HepG2 (cell line): Measurements from ENCODE around the gene PPP4C. TPM values are rescaled to one million over a fixed set of nuclear protein-coding genes. Genes with fewer than 3 reads are reported as not detected.

ENCODE experiments used
- ARID2 ChIP-seq: sonication (generic); formaldehyde crosslinking; IDR thresholded peaks from 2 replicates; pipeline ENCODE4 v1.8.1; 2022; ENCODE audit warnings: mild to moderate bottlenecking, missing genetic modification reagents, borderline replicate concordance
- KLF11 ChIP-seq: IDR thresholded peaks from 2 replicates; pipeline ENCODE4 v1.6.1; 2016; ENCODE audit warnings: missing compliant biosample characterization
- MAFF ChIP-seq: IDR thresholded peaks from 2 replicates; pipeline ENCODE4 v1.6.1; 2011; ENCODE audit warnings: low read depth, low read length, improper control_type of control experiment
- MIXL1 ChIP-seq: IDR thresholded peaks from 2 replicates; pipeline ENCODE4 v1.6.1; 2016
- THAP8 ChIP-seq: sonication (generic); formaldehyde crosslinking; IDR thresholded peaks from 2 replicates; pipeline ENCODE4 v1.5.1; 2020; ENCODE audit warnings: missing genetic modification reagents, mild to moderate bottlenecking, borderline replicate concordance
- TP53 ChIP-seq: sonication (generic); formaldehyde crosslinking; conservative IDR thresholded peaks from 2 replicates; pipeline ENCODE4 v1.4.0; 2020; ENCODE audit warnings: missing genetic modification reagents
- TSC22D2 ChIP-seq: sonication (generic); formaldehyde crosslinking; IDR thresholded peaks from 2 replicates; pipeline ENCODE4 v1.5.1; 2020; ENCODE audit warnings: missing genetic modification reagents, mild to moderate bottlenecking, borderline replicate concordance
- ZBTB46 ChIP-seq: sonication (generic); formaldehyde crosslinking; IDR thresholded peaks from 2 replicates; pipeline ENCODE4 v1.4.0; 2020; ENCODE audit warnings: mild to moderate bottlenecking, missing genetic modification reagents, borderline replicate concordance
- ZKSCAN1 ChIP-seq: fragments of 150-350 bp; IDR thresholded peaks from 2 replicates; pipeline ENCODE4 v1.6.1; 2014; ENCODE audit warnings: low read length
- ZNF550 ChIP-seq: sonication (generic); formaldehyde crosslinking; IDR thresholded peaks from 2 replicates; pipeline ENCODE4 v1.4.0; 2020; ENCODE audit warnings: mild to moderate bottlenecking, missing genetic modification reagents, borderline replicate concordance
- ZNF616 ChIP-seq: sonication (generic); formaldehyde crosslinking; IDR thresholded peaks from 2 replicates; pipeline ENCODE4 v1.5.0; 2020; ENCODE audit warnings: low read depth, mild to moderate bottlenecking, missing genetic modification reagents
- ZNF878 ChIP-seq: sonication (generic); formaldehyde crosslinking; IDR thresholded peaks from 2 replicates; pipeline ENCODE4 v1.8.1; 2023; ENCODE audit warnings: mild to moderate bottlenecking, missing genetic modification reagents, moderate library complexity
- polyA plus RNA-seq, 8 experiments: library from polyadenylated mRNA; depleted of rRNA in 3 of 8; stranded (reverse) in 7 of 8; unstranded in 1 of 8; fragments of >200 nt; fragmentation: Illumina TruSeq in 4 of 8; extraction: Trizol in 4 of 8; gene quantifications; 2 replicates each; pipeline versions ENCODE4 v1.2.1 to v1.2.3, GENCODE V29; 2011 to 2016; ENCODE audit warnings: low read depth in 4 of 8, missing spikeins in 1 of 8, mixed read lengths in 1 of 8; ENCODE audit not compliant: insufficient read depth in 1 of 8
- total RNA-seq, 5 experiments: library from RNA; depleted of rRNA; stranded (reverse); fragments of >200 nt; fragmentation: Illumina TruSeq; extraction: Trizol; gene quantifications; 2 replicates each; pipeline ENCODE4 v1.2.3, GENCODE V29; 2016; ENCODE audit warnings: low read depth in 1 of 5
- TF ChIP-seq, protein P1 (sequence below): sonication (generic); formaldehyde crosslinking; IDR thresholded peaks from 2 replicates; pipeline ENCODE4 v1.4.0; 2020; ENCODE audit warnings: missing genetic modification reagents
- TF ChIP-seq, protein P2 (sequence below): sonication (generic); formaldehyde crosslinking; IDR thresholded peaks from 2 replicates; pipeline ENCODE4 v1.5.0; 2020; ENCODE audit warnings: mild to moderate bottlenecking, missing genetic modification reagents
- TF ChIP-seq, protein P3 (sequence below): sonication (generic); formaldehyde crosslinking; IDR thresholded peaks from 2 replicates; pipeline ENCODE4 v1.4.0; 2020; ENCODE audit warnings: mild to moderate bottlenecking, missing genetic modification reagents, borderline replicate concordance

Gene PPP4C
- total and polyA plus RNA-seq, 2 of the 13 experiments (the other 11 are each of a cell fraction or from before 2014, with no cell fraction given) = 176 to 220 TPM

DNA sequence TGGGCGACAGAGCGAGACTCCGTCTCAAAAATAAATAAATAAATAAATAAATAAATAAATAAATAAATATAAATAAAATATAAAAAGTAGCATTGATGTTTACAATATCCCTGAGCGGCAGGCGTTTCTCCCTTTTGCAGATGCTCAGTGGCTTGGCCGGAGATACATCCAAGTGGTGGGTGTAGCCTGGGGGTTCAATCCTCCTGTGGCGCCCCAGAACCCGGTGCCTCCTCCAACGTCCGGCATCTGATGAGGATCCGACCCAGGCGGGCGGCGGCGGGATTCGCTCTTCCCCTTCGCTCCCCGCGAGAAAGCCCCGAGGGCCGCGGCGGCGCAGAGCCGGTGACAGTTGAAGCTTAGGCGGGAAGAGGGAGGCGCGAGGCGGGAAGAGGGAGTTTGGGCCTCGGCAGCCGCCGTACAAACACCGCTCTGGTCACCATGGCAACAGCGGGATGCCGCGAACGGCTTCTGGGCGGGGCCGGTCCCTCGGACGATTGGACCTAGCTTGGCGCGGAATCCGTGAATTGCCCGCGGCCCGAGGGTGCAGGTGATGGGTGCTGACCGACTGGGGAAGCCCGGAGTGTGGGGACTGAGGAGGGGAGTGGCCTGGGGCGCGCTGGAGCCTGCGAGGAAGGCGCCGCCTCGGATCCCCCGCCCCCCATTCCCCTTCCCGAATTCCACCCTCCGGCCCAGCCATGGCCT is 23.0 kb upstream of the PPP4C start (continued):
- TF ChIP-seq, protein P1, sequence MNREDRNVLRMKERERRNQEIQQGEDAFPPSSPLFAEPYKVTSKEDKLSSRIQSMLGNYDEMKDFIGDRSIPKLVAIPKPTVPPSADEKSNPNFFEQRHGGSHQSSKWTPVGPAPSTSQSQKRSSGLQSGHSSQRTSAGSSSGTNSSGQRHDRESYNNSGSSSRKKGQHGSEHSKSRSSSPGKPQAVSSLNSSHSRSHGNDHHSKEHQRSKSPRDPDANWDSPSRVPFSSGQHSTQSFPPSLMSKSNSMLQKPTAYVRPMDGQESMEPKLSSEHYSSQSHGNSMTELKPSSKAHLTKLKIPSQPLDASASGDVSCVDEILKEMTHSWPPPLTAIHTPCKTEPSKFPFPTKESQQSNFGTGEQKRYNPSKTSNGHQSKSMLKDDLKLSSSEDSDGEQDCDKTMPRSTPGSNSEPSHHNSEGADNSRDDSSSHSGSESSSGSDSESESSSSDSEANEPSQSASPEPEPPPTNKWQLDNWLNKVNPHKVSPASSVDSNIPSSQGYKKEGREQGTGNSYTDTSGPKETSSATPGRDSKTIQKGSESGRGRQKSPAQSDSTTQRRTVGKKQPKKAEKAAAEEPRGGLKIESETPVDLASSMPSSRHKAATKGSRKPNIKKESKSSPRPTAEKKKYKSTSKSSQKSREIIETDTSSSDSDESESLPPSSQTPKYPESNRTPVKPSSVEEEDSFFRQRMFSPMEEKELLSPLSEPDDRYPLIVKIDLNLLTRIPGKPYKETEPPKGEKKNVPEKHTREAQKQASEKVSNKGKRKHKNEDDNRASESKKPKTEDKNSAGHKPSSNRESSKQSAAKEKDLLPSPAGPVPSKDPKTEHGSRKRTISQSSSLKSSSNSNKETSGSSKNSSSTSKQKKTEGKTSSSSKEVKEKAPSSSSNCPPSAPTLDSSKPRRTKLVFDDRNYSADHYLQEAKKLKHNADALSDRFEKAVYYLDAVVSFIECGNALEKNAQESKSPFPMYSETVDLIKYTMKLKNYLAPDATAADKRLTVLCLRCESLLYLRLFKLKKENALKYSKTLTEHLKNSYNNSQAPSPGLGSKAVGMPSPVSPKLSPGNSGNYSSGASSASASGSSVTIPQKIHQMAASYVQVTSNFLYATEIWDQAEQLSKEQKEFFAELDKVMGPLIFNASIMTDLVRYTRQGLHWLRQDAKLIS (CRISPR knock-in tag) = no peak
- TF ChIP-seq ZNF550 (CRISPR knock-in tag) = no peak
- TF ChIP-seq MAFF = no peak
- peak; percentile 78 for TF ChIP-seq TP53 (CRISPR knock-in tag)
- TF ChIP-seq MIXL1 (CRISPR knock-in tag) = peak; percentile 56; the same call in 1 of the 2 replicates
- 0 out of 2 replicates have a peak, but pooled peaks have one; percentile 55 for TF ChIP-seq ZNF878 (CRISPR knock-in tag)
- no peak for TF ChIP-seq ZBTB46 (CRISPR knock-in tag)
- peak; percentile 97 for TF ChIP-seq ZNF616 (CRISPR knock-in tag)
- TF ChIP-seq ZKSCAN1 = no peak
- peak; percentile 83; the same call in 1 of the 2 replicates for TF ChIP-seq ARID2
- TF ChIP-seq THAP8 = peak; percentile 99; the same call in 1 of the 2 replicates
- TF ChIP-seq, protein P2, sequence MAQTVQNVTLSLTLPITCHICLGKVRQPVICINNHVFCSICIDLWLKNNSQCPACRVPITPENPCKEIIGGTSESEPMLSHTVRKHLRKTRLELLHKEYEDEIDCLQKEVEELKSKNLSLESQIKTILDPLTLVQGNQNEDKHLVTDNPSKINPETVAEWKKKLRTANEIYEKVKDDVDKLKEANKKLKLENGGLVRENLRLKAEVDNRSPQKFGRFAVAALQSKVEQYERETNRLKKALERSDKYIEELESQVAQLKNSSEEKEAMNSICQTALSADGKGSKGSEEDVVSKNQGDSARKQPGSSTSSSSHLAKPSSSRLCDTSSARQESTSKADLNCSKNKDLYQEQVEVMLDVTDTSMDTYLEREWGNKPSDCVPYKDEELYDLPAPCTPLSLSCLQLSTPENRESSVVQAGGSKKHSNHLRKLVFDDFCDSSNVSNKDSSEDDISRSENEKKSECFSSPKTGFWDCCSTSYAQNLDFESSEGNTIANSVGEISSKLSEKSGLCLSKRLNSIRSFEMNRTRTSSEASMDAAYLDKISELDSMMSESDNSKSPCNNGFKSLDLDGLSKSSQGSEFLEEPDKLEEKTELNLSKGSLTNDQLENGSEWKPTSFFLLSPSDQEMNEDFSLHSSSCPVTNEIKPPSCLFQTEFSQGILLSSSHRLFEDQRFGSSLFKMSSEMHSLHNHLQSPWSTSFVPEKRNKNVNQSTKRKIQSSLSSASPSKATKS (CRISPR knock-in tag) = peak; percentile 66; the same call in 1 of the 2 replicates
- TF ChIP-seq TSC22D2 (CRISPR knock-in tag) = peak; percentile 92; the same call in 1 of the 2 replicates
- TF ChIP-seq KLF11 = peak; percentile 98
- TF ChIP-seq, protein P3, sequence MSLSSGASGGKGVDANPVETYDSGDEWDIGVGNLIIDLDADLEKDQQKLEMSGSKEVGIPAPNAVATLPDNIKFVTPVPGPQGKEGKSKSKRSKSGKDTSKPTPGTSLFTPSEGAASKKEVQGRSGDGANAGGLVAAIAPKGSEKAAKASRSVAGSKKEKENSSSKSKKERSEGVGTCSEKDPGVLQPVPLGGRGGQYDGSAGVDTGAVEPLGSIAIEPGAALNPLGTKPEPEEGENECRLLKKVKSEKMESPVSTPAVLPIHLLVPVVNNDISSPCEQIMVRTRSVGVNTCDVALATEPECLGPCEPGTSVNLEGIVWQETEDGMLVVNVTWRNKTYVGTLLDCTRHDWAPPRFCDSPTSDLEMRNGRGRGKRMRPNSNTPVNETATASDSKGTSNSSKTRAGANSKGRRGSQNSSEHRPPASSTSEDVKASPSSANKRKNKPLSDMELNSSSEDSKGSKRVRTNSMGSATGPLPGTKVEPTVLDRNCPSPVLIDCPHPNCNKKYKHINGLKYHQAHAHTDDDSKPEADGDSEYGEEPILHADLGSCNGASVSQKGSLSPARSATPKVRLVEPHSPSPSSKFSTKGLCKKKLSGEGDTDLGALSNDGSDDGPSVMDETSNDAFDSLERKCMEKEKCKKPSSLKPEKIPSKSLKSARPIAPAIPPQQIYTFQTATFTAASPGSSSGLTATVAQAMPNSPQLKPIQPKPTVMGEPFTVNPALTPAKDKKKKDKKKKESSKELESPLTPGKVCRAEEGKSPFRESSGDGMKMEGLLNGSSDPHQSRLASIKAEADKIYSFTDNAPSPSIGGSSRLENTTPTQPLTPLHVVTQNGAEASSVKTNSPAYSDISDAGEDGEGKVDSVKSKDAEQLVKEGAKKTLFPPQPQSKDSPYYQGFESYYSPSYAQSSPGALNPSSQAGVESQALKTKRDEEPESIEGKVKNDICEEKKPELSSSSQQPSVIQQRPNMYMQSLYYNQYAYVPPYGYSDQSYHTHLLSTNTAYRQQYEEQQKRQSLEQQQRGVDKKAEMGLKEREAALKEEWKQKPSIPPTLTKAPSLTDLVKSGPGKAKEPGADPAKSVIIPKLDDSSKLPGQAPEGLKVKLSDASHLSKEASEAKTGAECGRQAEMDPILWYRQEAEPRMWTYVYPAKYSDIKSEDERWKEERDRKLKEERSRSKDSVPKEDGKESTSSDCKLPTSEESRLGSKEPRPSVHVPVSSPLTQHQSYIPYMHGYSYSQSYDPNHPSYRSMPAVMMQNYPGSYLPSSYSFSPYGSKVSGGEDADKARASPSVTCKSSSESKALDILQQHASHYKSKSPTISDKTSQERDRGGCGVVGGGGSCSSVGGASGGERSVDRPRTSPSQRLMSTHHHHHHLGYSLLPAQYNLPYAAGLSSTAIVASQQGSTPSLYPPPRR (CRISPR knock-in tag) = peak; percentile 81; the same call in 1 of the 2 replicates
